Body of pancreas (tissue), 4 donors: Measurements from ENCODE around the gene AGBL5. TPM values are rescaled to one million over a fixed set of nuclear protein-coding genes. Genes with fewer than 3 reads are reported as not detected.

ENCODE experiments used
- ATAC-seq: fragments of 150-250 bp; one replicate; pipeline ENCODE4 v1.9.1; 2016
- DNase-seq, 4 donors: peaks; one replicate each; pipeline ENCODE4 v3.0.0-alpha.2; 2019
- H3K27ac ChIP-seq, 4 donors: fragments of 200-600 bp; sonication (generic); 1 replicate in 3 of 4; 2 replicates in 1 of 4; pipeline versions ENCODE4 v1.5.1 to v1.6.1; 2016 to 2019; ENCODE audit warnings: mild to moderate bottlenecking in 1 of 4, mixed read lengths in 1 of 4, moderate library complexity in 1 of 4
- H3K27me3 ChIP-seq, 2 donors: fragments of 200-600 bp; sonication (generic); one replicate each; pipeline ENCODE4 v1.6.0; 2016; ENCODE audit warnings: mild to moderate bottlenecking in 1 of 2
- H3K36me3 ChIP-seq, 2 donors: fragments of 200-600 bp; sonication (generic); replicated peaks in 1 of 2; 2 replicates each; pipeline ENCODE4 v1.5.1; 2016; ENCODE audit warnings: low read depth in 2 of 2; ENCODE audit not compliant: insufficient read depth in 1 of 2
- H3K4me1 ChIP-seq: fragments of 200-600 bp; sonication (generic); one replicate; pipeline ENCODE4 v1.6.0; 2016
- H3K4me3 ChIP-seq, 2 donors: fragments of 200-600 bp; sonication (generic); 1 replicate in 1 of 2; 2 replicates in 1 of 2; pipeline ENCODE4 v1.5.1; 2016 to 2019
- H3K9me3 ChIP-seq, 3 donors: fragments of 200-600 bp; sonication (generic); 1 replicate in 2 of 3; 2 replicates in 1 of 3; pipeline ENCODE4 v1.5.1; 2016
- CTCF ChIP-seq, 7 experiments: fragments of 450-650 bp in 4 of 7; fragments of 200-600 bp in 3 of 7; sonication (generic) in 3 of 7; IDR thresholded peaks; one replicate each; pipeline ENCODE4 v1.5.1; 2016 to 2019; ENCODE audit warnings: antibody characterized with exemption in 7 of 7
- POLR2A ChIP-seq, 3 donors: fragments of 450-650 bp; IDR thresholded peaks; one replicate each; pipeline ENCODE4 v1.6.1; 2016; ENCODE audit warnings: antibody characterized with exemption in 3 of 3, mild to moderate bottlenecking in 2 of 3
- WGBS, 2 donors: methylation state at CpG; one replicate each; pipeline ENCODE4 v1.1.5; 2017; 5-methylcytosine and 5-hydroxymethylcytosine counted together
- intact Hi-C: fragments of 100-400 bp; cut with DNase I; formaldehyde crosslinking; loops from one replicate; pipeline ENCODE4 v1.15.1; 2023
- total RNA-seq, 2 donors: library from RNA; depleted of rRNA; stranded (reverse); fragments of >200 nt; gene quantifications; one replicate each; pipeline ENCODE4 v1.1.0, GENCODE V29; 2016

The AGBL5 gene
- total RNA-seq, 2 donors from 2014 or later: 5.6 to 12.2 TPM

- no peaks in the 10 kb centered on the region for H3K9me3 ChIP-seq
- peak in 3 of 4 donors; percentile 36 to 49 (median 37) for DNase-seq
- no peak for TF ChIP-seq POLR2A (IDR thresholded peaks at IDR 0.05)
- no peak for TF ChIP-seq CTCF (IDR thresholded peaks at IDR 0.05)
- 4 to 18% methylated on average over 6 to 16 of the region's 24 CpGs for WGBS, 2 donors
- peak overlapping the region; percentile 79 to 89 for H3K4me3 ChIP-seq
- no peaks in the 10 kb centered on the region for H3K27me3 ChIP-seq
- peak overlapping the region; percentile 64 to 90 (median 86) for H3K27ac ChIP-seq
- H3K36me3 ChIP-seq: peaks cover 0 to 2% of the 10 kb centered on the region in 2 donors
- ATAC-seq: peak; percentile 0
- H3K4me1 ChIP-seq: peaks cover 21% of the 10 kb centered on the region
- intact Hi-C loops: no loop called here
Observed at GRCh38 chr2:27051902-27052645, 606 bp downstream of the AGBL5 start.

GRCh38 chr2:27053321-27053720, 1.9 kb downstream of the AGBL5 start:
- intact Hi-C loops: no loop called here
- H3K36me3 ChIP-seq: peaks cover 0 to 2% of the 10 kb centered on the region in 2 donors
- no peak overlapping the region for H3K27ac ChIP-seq
- H3K4me1 ChIP-seq: peaks cover 21% of the 10 kb centered on the region
- 78 to 79% methylated on average over 11 of the region's 11 CpGs for WGBS, 2 donors
- H3K9me3 ChIP-seq: no peaks in the 10 kb centered on the region
- no peak overlapping the region for H3K4me3 ChIP-seq
- no peak for ATAC-seq
- TF ChIP-seq POLR2A (IDR thresholded peaks at IDR 0.05): no peak
- no peak for TF ChIP-seq CTCF (IDR thresholded peaks at IDR 0.05)
- DNase-seq: no peak
- H3K27me3 ChIP-seq: no peaks in the 10 kb centered on the region

GRCh38 chr2:27053776-27054175, 2.3 kb downstream of the AGBL5 start:
- no peak for DNase-seq
- intact Hi-C loops: no loop called here
- TF ChIP-seq CTCF (IDR thresholded peaks at IDR 0.05) (no peak), POLR2A (IDR thresholded peaks at IDR 0.05) (no peak)
- H3K4me3 ChIP-seq: no peak overlapping the region
- H3K36me3 ChIP-seq: peaks cover 0 to 2% of the 10 kb centered on the region in 2 donors
- no peak for ATAC-seq
- WGBS, 2 donors: 87 to 88% methylated on average over 8 of the region's 8 CpGs
- H3K4me1 ChIP-seq: peaks cover 22% of the 10 kb centered on the region
- H3K27ac ChIP-seq: no peak overlapping the region
- H3K9me3 ChIP-seq: no peaks in the 10 kb centered on the region
- no peaks in the 10 kb centered on the region for H3K27me3 ChIP-seq

- ATAC-seq: no peak
- 92 to 96% methylated on average over 11 of the region's 11 CpGs for WGBS, 2 donors
- peaks cover 25% of the 10 kb centered on the region for H3K4me1 ChIP-seq
- peaks cover 0 to 2% of the 10 kb centered on the region in 2 donors for H3K36me3 ChIP-seq
- no peaks in the 10 kb centered on the region for H3K9me3 ChIP-seq
- H3K27me3 ChIP-seq: no peaks in the 10 kb centered on the region
- H3K27ac ChIP-seq: no peak overlapping the region
- intact Hi-C loops: no loop called here
- no peak for DNase-seq
- no peak overlapping the region for H3K4me3 ChIP-seq
- TF ChIP-seq CTCF (IDR thresholded peaks at IDR 0.05) (no peak), POLR2A (IDR thresholded peaks at IDR 0.05) (no peak)
Observed at GRCh38 chr2:27054721-27055120, 3.3 kb downstream of the AGBL5 start.

GRCh38 chr2:27057184-27057583, 5.7 kb downstream of the AGBL5 start:
- no peak overlapping the region for H3K4me3 ChIP-seq
- no peak for ATAC-seq
- 88 to 93% methylated on average over 6 of the region's 6 CpGs for WGBS, 2 donors
- intact Hi-C loops: no loop called here
- peaks cover 0 to 2% of the 10 kb centered on the region in 2 donors for H3K36me3 ChIP-seq
- H3K27me3 ChIP-seq: no peaks in the 10 kb centered on the region
- peaks cover 21% of the 10 kb centered on the region for H3K4me1 ChIP-seq
- TF ChIP-seq CTCF (IDR thresholded peaks at IDR 0.05) (no peak), POLR2A (IDR thresholded peaks at IDR 0.05) (no peak)
- no peak for DNase-seq
- H3K9me3 ChIP-seq: no peaks in the 10 kb centered on the region
- no peak overlapping the region for H3K27ac ChIP-seq
